ENCODE data around the gene GPR183. TPM values are rescaled to one million over a fixed set of nuclear protein-coding genes. Genes with fewer than 3 reads are reported as not detected.

The GPR183 gene
- total RNA-seq, 3 donors from 2014 or later (not counting 1 experiment from before 2014, with no cell fraction given): 20.0 to 47.0 (median 41.1) TPM

DNA sequence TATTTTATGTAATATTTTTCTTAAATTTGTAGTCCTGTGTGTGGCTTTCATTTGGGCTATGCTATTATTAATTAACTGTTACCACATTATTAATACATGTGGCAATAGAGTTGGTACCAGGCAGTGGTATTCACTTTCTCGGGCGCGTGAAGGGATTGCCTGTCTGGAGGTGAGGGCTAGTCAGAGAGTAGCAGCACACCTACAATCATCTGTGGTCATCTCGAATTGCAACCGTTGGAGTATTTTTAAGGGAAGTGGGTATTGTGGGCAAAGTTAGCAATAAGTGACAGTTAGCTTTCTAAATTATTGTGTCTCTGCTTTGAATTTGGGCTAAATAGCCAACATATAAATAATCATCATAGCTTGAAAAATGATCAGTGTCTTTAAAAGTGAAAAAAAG is 29.0 kb downstream of the GPR183 start:
- TF ChIP-seq CTCF (IDR thresholded peaks at IDR 0.05): no peak
- Mint-ChIP-seq H3K9me3 (no peaks in the 10 kb centered on the region), H3K27ac (no peak overlapping the region), H3K4me3 (no peak overlapping the region), H3K36me3 (no peaks in the 10 kb centered on the region), H3K27me3 (ENCODE audit: low read depth in 2 of 2) (no peaks in the 10 kb centered on the region), H3K4me1 (peaks cover 80 to 91% of the 10 kb centered on the region in 2 donors)
- H3K4me3 ChIP-seq (ENCODE audit: low read length): no peak overlapping the region
- peaks cover 8% of the 10 kb centered on the region for H3K36me3 ChIP-seq (ENCODE audit: control insufficient read depth, insufficient read depth, low read length)
- no peaks in the 10 kb centered on the region for H3K27me3 ChIP-seq (ENCODE audit: control insufficient read depth, insufficient read depth, low read length)
- peaks cover 70% of the 10 kb centered on the region for H3K4me1 ChIP-seq (ENCODE audit: control insufficient read depth, insufficient read depth, low read length)
- intact Hi-C loops (cut with micrococcal nuclease): no loop called here
- ATAC-seq (peak in 1 of 3 donors; percentile 23), DNase-seq (peak in 1 of 2 donors; percentile 38)
- 23% methylated on average over 5 of the region's 5 CpGs for WGBS (ENCODE audit: insufficient coverage)
- H3K27ac ChIP-seq (ENCODE audit: low read length): no peak overlapping the region
- no peaks in the 10 kb centered on the region for H3K9me3 ChIP-seq (ENCODE audit: control insufficient read depth, insufficient read depth, low read length)

GRCh38 chr13:99277629-99278028 is 29.6 kb downstream of the GPR183 start:
- H3K4me1 ChIP-seq (ENCODE audit: control insufficient read depth, insufficient read depth, low read length): peaks cover 73% of the 10 kb centered on the region
- no peak for TF ChIP-seq CTCF (IDR thresholded peaks at IDR 0.05)
- Mint-ChIP-seq H3K4me3 (no peak overlapping the region), H3K27me3 (ENCODE audit: low read depth in 2 of 2) (no peaks in the 10 kb centered on the region), H3K36me3 (no peaks in the 10 kb centered on the region), H3K27ac (peak overlapping the region in 1 of 2 donors; percentile 11), H3K9me3 (peaks cover 0 to 2% of the 10 kb centered on the region in 2 donors), H3K4me1 (peaks cover 80 to 91% of the 10 kb centered on the region in 2 donors)
- H3K4me3 ChIP-seq (ENCODE audit: low read length): no peak overlapping the region
- peaks cover 8% of the 10 kb centered on the region for H3K36me3 ChIP-seq (ENCODE audit: control insufficient read depth, insufficient read depth, low read length)
- ATAC-seq (no peak), DNase-seq (no peak)
- 76% methylated on average over 3 of the region's 4 CpGs for WGBS (ENCODE audit: insufficient coverage)
- peaks cover under 1% of the 10 kb centered on the region for H3K9me3 ChIP-seq (ENCODE audit: control insufficient read depth, insufficient read depth, low read length)
- no peaks in the 10 kb centered on the region for H3K27me3 ChIP-seq (ENCODE audit: control insufficient read depth, insufficient read depth, low read length)
- intact Hi-C loops (cut with micrococcal nuclease): no loop called here
- H3K27ac ChIP-seq (ENCODE audit: low read length): no peak overlapping the region

DNA sequence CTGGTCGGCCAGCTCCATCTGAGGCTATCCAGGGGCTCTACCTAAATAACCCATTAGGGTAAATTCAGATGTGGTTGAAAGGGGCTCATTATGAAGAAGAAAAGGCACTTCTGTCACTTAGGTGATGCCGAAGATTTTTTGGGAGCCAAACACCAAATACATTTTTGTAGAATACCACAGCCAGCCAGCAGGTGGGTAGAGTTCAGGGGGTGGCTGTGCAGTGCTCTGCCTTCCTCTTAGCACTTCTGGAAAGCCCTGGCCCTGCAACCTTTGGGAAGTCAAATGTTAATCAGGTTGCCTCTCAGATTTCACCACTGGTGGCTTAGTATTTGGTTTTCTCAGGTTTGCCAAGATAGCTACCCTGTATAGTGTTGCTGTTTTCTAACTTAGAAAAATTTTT is 30.5 kb downstream of the GPR183 start:
- peaks cover 0 to 2% of the 10 kb centered on the region in 2 donors for H3K9me3 Mint-ChIP-seq
- no peaks in the 10 kb centered on the region for H3K36me3 Mint-ChIP-seq
- no CpG with 5 or more reads among the region's 2 CpGs for WGBS (ENCODE audit: insufficient coverage)
- peaks cover 78 to 90% of the 10 kb centered on the region in 2 donors for H3K4me1 Mint-ChIP-seq
- peaks cover 74% of the 10 kb centered on the region for H3K4me1 ChIP-seq (ENCODE audit: control insufficient read depth, insufficient read depth, low read length)
- peak overlapping the region; percentile 11 to 47 for H3K27ac Mint-ChIP-seq
- no peak for ATAC-seq
- TF ChIP-seq CTCF (IDR thresholded peaks at IDR 0.05): no peak
- no peak overlapping the region for H3K4me3 Mint-ChIP-seq
- peaks cover 8% of the 10 kb centered on the region for H3K36me3 ChIP-seq (ENCODE audit: control insufficient read depth, insufficient read depth, low read length)
- H3K9me3 ChIP-seq (ENCODE audit: control insufficient read depth, insufficient read depth, low read length): peaks cover 6% of the 10 kb centered on the region
- intact Hi-C loops (cut with micrococcal nuclease): no loop called here
- DNase-seq: peak in 1 of 2 donors; percentile 36
- no peak overlapping the region for H3K27ac ChIP-seq (ENCODE audit: low read length)
- no peaks in the 10 kb centered on the region for H3K27me3 ChIP-seq (ENCODE audit: control insufficient read depth, insufficient read depth, low read length)
- H3K27me3 Mint-ChIP-seq (ENCODE audit: low read depth in 2 of 2): no peaks in the 10 kb centered on the region
- H3K4me3 ChIP-seq (ENCODE audit: low read length): no peak overlapping the region

- H3K4me1 Mint-ChIP-seq: peaks cover 64 to 83% of the 10 kb centered on the region in 2 donors
- Histone ChIP-seq H3K27me3 (ENCODE audit: control insufficient read depth, insufficient read depth, low read length) (no peaks in the 10 kb centered on the region), H3K27ac (ENCODE audit: low read length) (peak overlapping the region; percentile 32), H3K4me3 (ENCODE audit: low read length) (no peak overlapping the region), H3K36me3 (ENCODE audit: control insufficient read depth, insufficient read depth, low read length) (peaks cover 6% of the 10 kb centered on the region), H3K9me3 (ENCODE audit: control insufficient read depth, insufficient read depth, low read length) (peaks cover 6% of the 10 kb centered on the region), H3K4me1 (ENCODE audit: control insufficient read depth, insufficient read depth, low read length) (peaks cover 63% of the 10 kb centered on the region)
- intact Hi-C loops (cut with micrococcal nuclease): no loop called here
- ATAC-seq: peak; percentile 36 to 70 (median 68)
- H3K36me3 Mint-ChIP-seq: no peaks in the 10 kb centered on the region
- WGBS (ENCODE audit: insufficient coverage): 0% methylated on average over 1 of the region's 1 CpG
- no peaks in the 10 kb centered on the region for H3K27me3 Mint-ChIP-seq (ENCODE audit: low read depth in 2 of 2)
- H3K9me3 Mint-ChIP-seq: peaks cover 0 to 2% of the 10 kb centered on the region in 2 donors
- H3K27ac Mint-ChIP-seq: peak overlapping the region; percentile 85 to 91
- H3K4me3 Mint-ChIP-seq: peak overlapping the region; percentile 26
- no peak for TF ChIP-seq CTCF (IDR thresholded peaks at IDR 0.05)
- peak in 1 of 2 donors; percentile 76 for DNase-seq
These were observed 32.1 kb downstream of the GPR183 start for GRCh38 chr13:99275093-99275469.

Data from natural killer cell (primary cell).